ENCODE measurements around the gene STK17A.
A peak's percentile ranks its signal among the peaks of the same experiment; 100 is the strongest.

Gene STK17A

GRCh38 chr7:43619213-43620012, 36.5 kb downstream of the STK17A start:
- TF ChIP-seq ISL1 (CRISPR knock-in tag; IDR thresholded peaks at IDR 0.05), result no peak
- no peak for TF ChIP-seq ZFP30 (CRISPR knock-in tag; IDR thresholded peaks at IDR 0.05)
- no peak for TF ChIP-seq ZNF565 (CRISPR knock-in tag; conservative IDR thresholded peaks at IDR 0.05; ENCODE audit: low read depth)
- no peak for TF ChIP-seq TOX (CRISPR knock-in tag; IDR thresholded peaks at IDR 0.05; ENCODE audit: borderline replicate concordance)
- no peak for ATAC-seq

DNA sequence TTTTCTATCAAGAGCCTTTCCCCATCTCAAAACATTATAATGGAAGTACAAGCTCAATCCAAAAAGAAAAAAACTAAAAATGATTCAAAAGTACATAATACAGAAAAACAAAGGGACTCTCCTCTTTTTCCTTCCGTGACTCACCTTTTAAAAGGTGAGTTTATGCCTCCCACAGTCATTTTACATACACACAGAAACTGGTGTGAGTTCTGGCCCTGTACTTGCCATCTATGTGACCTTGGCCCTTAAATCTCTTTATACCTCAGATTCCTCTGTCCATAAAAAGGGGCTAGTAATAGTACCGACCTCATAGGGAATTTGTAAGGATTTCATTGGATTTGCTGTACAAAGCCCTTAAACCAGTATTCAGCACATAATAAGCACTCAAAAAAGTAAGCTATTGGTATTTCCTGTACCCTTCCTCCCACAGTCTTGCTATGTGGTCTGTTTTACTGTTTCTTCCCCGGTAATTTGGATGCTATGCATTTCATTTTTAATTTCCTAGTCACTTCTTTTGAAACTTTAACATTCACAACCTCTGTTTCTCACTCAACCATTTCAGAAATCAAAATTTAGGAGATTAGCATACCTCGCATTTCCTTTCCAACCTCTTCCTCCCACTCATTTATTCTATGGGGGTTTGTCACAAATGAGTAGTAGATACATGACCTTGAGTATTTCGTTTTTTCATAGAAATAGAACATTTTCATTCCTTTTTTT, 39.0 kb downstream of the STK17A start:
- ATAC-seq, result peak; percentile 13
- TF ChIP-seq ISL1 (CRISPR knock-in tag; IDR thresholded peaks at IDR 0.05) (no peak), ZC3H10 (CRISPR knock-in tag; IDR thresholded peaks at IDR 0.05) (no peak), BACH2 (CRISPR knock-in tag; IDR thresholded peaks at IDR 0.05; ENCODE audit: borderline replicate concordance) (no peak), SNAI2 (CRISPR knock-in tag; IDR thresholded peaks at IDR 0.05) (no peak), ZNF8 (CRISPR knock-in tag; IDR thresholded peaks at IDR 0.05) (no peak), ARNTL (CRISPR knock-in tag; IDR thresholded peaks at IDR 0.05; ENCODE audit: borderline replicate concordance, low read depth) (no peak), PATZ1 (CRISPR knock-in tag; IDR thresholded peaks at IDR 0.05; ENCODE audit: borderline replicate concordance) (no peak), PPARA (CRISPR knock-in tag; IDR thresholded peaks at IDR 0.05; ENCODE audit: borderline replicate concordance) (no peak), TCF4 (CRISPR knock-in tag; IDR thresholded peaks at IDR 0.05; ENCODE audit: borderline replicate concordance) (no peak), GLIS3 (CRISPR knock-in tag; IDR thresholded peaks at IDR 0.05) (no peak), CSRNP3 (CRISPR knock-in tag; IDR thresholded peaks at IDR 0.05) (no peak), ESRRG (CRISPR knock-in tag; IDR thresholded peaks at IDR 0.05) (no peak), ZFP3 (CRISPR knock-in tag; IDR thresholded peaks at IDR 0.05) (no peak)
- TF ChIP-seq, protein P1, sequence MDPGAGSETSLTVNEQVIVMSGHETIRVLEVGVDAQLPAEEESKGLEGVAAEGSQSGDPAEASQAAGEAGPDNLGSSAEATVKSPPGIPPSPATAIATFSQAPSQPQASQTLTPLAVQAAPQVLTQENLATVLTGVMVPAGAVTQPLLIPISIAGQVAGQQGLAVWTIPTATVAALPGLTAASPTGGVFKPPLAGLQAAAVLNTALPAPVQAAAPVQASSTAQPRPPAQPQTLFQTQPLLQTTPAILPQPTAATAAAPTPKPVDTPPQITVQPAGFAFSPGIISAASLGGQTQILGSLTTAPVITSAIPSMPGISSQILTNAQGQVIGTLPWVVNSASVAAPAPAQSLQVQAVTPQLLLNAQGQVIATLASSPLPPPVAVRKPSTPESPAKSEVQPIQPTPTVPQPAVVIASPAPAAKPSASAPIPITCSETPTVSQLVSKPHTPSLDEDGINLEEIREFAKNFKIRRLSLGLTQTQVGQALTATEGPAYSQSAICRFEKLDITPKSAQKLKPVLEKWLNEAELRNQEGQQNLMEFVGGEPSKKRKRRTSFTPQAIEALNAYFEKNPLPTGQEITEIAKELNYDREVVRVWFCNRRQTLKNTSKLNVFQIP (CRISPR knock-in tag; IDR thresholded peaks at IDR 0.05; ENCODE audit: borderline replicate concordance, low read depth), result no peak

- TF ChIP-seq ZNF8 (CRISPR knock-in tag; IDR thresholded peaks at IDR 0.05) (no peak), ESRRG (CRISPR knock-in tag; IDR thresholded peaks at IDR 0.05) (no peak), TOX (CRISPR knock-in tag; IDR thresholded peaks at IDR 0.05; ENCODE audit: borderline replicate concordance) (no peak), CSRNP3 (CRISPR knock-in tag; IDR thresholded peaks at IDR 0.05) (no peak), SNAI2 (CRISPR knock-in tag; IDR thresholded peaks at IDR 0.05) (no peak), ISL1 (CRISPR knock-in tag; IDR thresholded peaks at IDR 0.05) (no peak)
- ATAC-seq, result no peak
Measured at GRCh38 chr7:43624156-43624555, 41.2 kb downstream of the STK17A start.

GRCh38 chr7:43625453-43625852, 42.5 kb downstream of the STK17A start:
- ATAC-seq, result peak; percentile 3

More at GRCh38 chr7:43625453-43625852, 42.5 kb downstream of the STK17A start:
- TF ChIP-seq ISL1 (CRISPR knock-in tag; IDR thresholded peaks at IDR 0.05), result no peak
- TF ChIP-seq CREB5 (CRISPR knock-in tag; IDR thresholded peaks at IDR 0.05; ENCODE audit: low read depth), result no peak
- TF ChIP-seq OSR1 (CRISPR knock-in tag; IDR thresholded peaks at IDR 0.05), result no peak
- no peak for TF ChIP-seq ARNTL (CRISPR knock-in tag; IDR thresholded peaks at IDR 0.05; ENCODE audit: borderline replicate concordance, low read depth)
- TF ChIP-seq ZFP3 (CRISPR knock-in tag; IDR thresholded peaks at IDR 0.05), result no peak
- no peak for TF ChIP-seq PATZ1 (CRISPR knock-in tag; IDR thresholded peaks at IDR 0.05; ENCODE audit: borderline replicate concordance)
- TF ChIP-seq ZNF565 (CRISPR knock-in tag; conservative IDR thresholded peaks at IDR 0.05; ENCODE audit: low read depth), result no peak
- no peak for TF ChIP-seq SNAI2 (CRISPR knock-in tag; IDR thresholded peaks at IDR 0.05)

Measured in SK-N-SH treated with all-trans-retinoic acid at 6 μM for 48 hours (cell line).